WTC11 (cell line): ENCODE results near the gene UBAC2. TPM values are rescaled to one million over a fixed set of nuclear protein-coding genes. Genes with fewer than 3 reads are reported as not detected.

Source experiments
- ATAC-seq: fragments of 200-7000 bp; cut with Tn5 transposase; 2 replicates; pipeline ENCODE4 v1.10.0; 2021; ENCODE audit warnings: mild to moderate bottlenecking, moderate library complexity
- CTCF ChIA-PET: fragments of 300-600 bp; sonication (Branson Sonifier 250); formaldehyde crosslinking; loops from one replicate; lab custom pipeline; 2021; ENCODE audit warnings: antibody characterized with exemption; lab: Charles Lee
- POLR2A ChIA-PET: fragments of 350-600 bp; sonication (Branson Sonifier 250); formaldehyde crosslinking; loops from one replicate; lab custom pipeline; 2021; ENCODE audit warnings: antibody characterized with exemption; lab: Charles Lee
- DNase-seq: peaks from one replicate; pipeline ENCODE4 v3.0.0; 2021; ENCODE audit warnings: low spot score
- H3K27ac Mint-ChIP-seq: 2 replicates; pipeline ENCODE4 v1.8.0; 2021; ENCODE audit warnings: mixed read lengths
- H3K27me3 Mint-ChIP-seq: 2 replicates; pipeline ENCODE4 v1.8.0; 2021; ENCODE audit warnings: low read depth, mild to moderate bottlenecking, moderate library complexity, mixed read lengths
- H3K36me3 Mint-ChIP-seq: 2 replicates; pipeline ENCODE4 v1.8.0; 2021; ENCODE audit warnings: mixed read lengths
- H3K4me1 Mint-ChIP-seq: 2 replicates; pipeline ENCODE4 v1.8.0; 2022; ENCODE audit warnings: mixed read lengths
- H3K4me3 Mint-ChIP-seq: 2 replicates; pipeline ENCODE4 v1.8.0; 2021; ENCODE audit warnings: mild to moderate bottlenecking, moderate library complexity, mixed read lengths
- H3K9me3 Mint-ChIP-seq: 2 replicates; pipeline ENCODE4 v1.8.0; 2021; ENCODE audit warnings: mixed read lengths
- ARID4B ChIP-seq: sonication (generic); formaldehyde crosslinking; IDR thresholded peaks from 2 replicates; pipeline ENCODE4 v1.8.0; 2023; ENCODE audit warnings: missing genetic modification reagents, mild to moderate bottlenecking, borderline replicate concordance
- CBFB ChIP-seq: sonication (generic); formaldehyde crosslinking; IDR thresholded peaks from 2 replicates; pipeline ENCODE4 v1.8.1; 2022; ENCODE audit warnings: mild to moderate bottlenecking, low read depth, missing genetic modification reagents
- CREB1 ChIP-seq: sonication (generic); formaldehyde crosslinking; IDR thresholded peaks from 2 replicates; pipeline ENCODE4 v1.8.0; 2023; ENCODE audit warnings: mild to moderate bottlenecking, missing genetic modification reagents
- E2F1 ChIP-seq: sonication (generic); formaldehyde crosslinking; IDR thresholded peaks from 2 replicates; pipeline ENCODE4 v1.8.0; 2022; ENCODE audit warnings: mild to moderate bottlenecking, missing genetic modification reagents
- E2F5 ChIP-seq: sonication (generic); formaldehyde crosslinking; IDR thresholded peaks from 2 replicates; pipeline ENCODE4 v1.8.1; 2022; ENCODE audit warnings: mild to moderate bottlenecking, moderate library complexity, missing genetic modification reagents
- ETV6 ChIP-seq: sonication (generic); formaldehyde crosslinking; IDR thresholded peaks from 2 replicates; pipeline ENCODE4 v1.8.1; 2022; ENCODE audit warnings: mild to moderate bottlenecking, missing genetic modification reagents
- FOXJ3 ChIP-seq: sonication (generic); formaldehyde crosslinking; IDR thresholded peaks from 2 replicates; pipeline ENCODE4 v1.9.0; 2021; ENCODE audit warnings: missing genetic modification reagents, mild to moderate bottlenecking, borderline replicate concordance
- GRHL2 ChIP-seq: fragments of 250-450 bp; sonication (Bioruptor Pico); IDR thresholded peaks from 2 replicates; pipeline ENCODE4 v1.8.0; 2022; ENCODE audit warnings: mild to moderate bottlenecking, moderate library complexity; ENCODE audit not compliant: insufficient replicate concordance, severe bottlenecking
- MLX ChIP-seq: sonication (generic); formaldehyde crosslinking; IDR thresholded peaks from 2 replicates; pipeline ENCODE4 v1.8.1; 2023; ENCODE audit warnings: mild to moderate bottlenecking, missing genetic modification reagents, moderate library complexity
- MYBL2 ChIP-seq: sonication (generic); formaldehyde crosslinking; IDR thresholded peaks from 2 replicates; pipeline ENCODE4 v1.8.1; 2023; ENCODE audit warnings: mild to moderate bottlenecking, moderate library complexity, missing genetic modification reagents
- NFE2L1 ChIP-seq: sonication (generic); formaldehyde crosslinking; IDR thresholded peaks from 2 replicates; pipeline ENCODE4 v1.8.1; 2023; ENCODE audit warnings: missing genetic modification reagents
- NR1H2 ChIP-seq: sonication (generic); formaldehyde crosslinking; IDR thresholded peaks from 2 replicates; pipeline ENCODE4 v1.9.0; 2021; ENCODE audit warnings: mild to moderate bottlenecking, moderate library complexity, missing genetic modification reagents
- OVOL2 ChIP-seq: fragments of 250-450 bp; sonication (Bioruptor Pico); IDR thresholded peaks from 2 replicates; pipeline ENCODE4 v1.9.0; 2021; ENCODE audit warnings: mild to moderate bottlenecking, borderline replicate concordance
- PRRX2 ChIP-seq: fragments of 250-450 bp; sonication (Bioruptor Pico); IDR thresholded peaks from 2 replicates; pipeline ENCODE4 v1.8.0; 2021; ENCODE audit warnings: mild to moderate bottlenecking
- RORB ChIP-seq: fragments of 250-450 bp; sonication (Bioruptor Pico); IDR thresholded peaks from 2 replicates; pipeline ENCODE4 v1.9.0; 2021; ENCODE audit warnings: mild to moderate bottlenecking
- SMAD3 ChIP-seq: sonication (generic); formaldehyde crosslinking; IDR thresholded peaks from 2 replicates; pipeline ENCODE4 v1.8.0; 2022; ENCODE audit warnings: missing genetic modification reagents, mild to moderate bottlenecking, borderline replicate concordance
- SMAD4 ChIP-seq: sonication (generic); formaldehyde crosslinking; IDR thresholded peaks from 2 replicates; pipeline ENCODE4 v1.8.0; 2022; ENCODE audit warnings: mild to moderate bottlenecking, missing genetic modification reagents
- SOX15 ChIP-seq: fragments of 250-450 bp; sonication (Bioruptor Pico); IDR thresholded peaks from 2 replicates; pipeline ENCODE4 v1.9.0; 2021; ENCODE audit warnings: mild to moderate bottlenecking
- STAT6 ChIP-seq: sonication (generic); formaldehyde crosslinking; conservative IDR thresholded peaks from 2 replicates; pipeline ENCODE4 v1.8.1; 2023; ENCODE audit warnings: mild to moderate bottlenecking, low read depth, missing genetic modification reagents, moderate library complexity
- TCF7 ChIP-seq: sonication (generic); formaldehyde crosslinking; IDR thresholded peaks from 2 replicates; pipeline ENCODE4 v1.8.0; 2022; ENCODE audit warnings: mild to moderate bottlenecking, low read depth, missing genetic modification reagents, moderate library complexity
- TP53 ChIP-seq: sonication (generic); formaldehyde crosslinking; IDR thresholded peaks from 2 replicates; pipeline ENCODE4 v1.8.1; 2023; ENCODE audit warnings: mild to moderate bottlenecking, missing genetic modification reagents
- ZMAT4 ChIP-seq: fragments of 250-450 bp; sonication (Bioruptor Pico); IDR thresholded peaks from 2 replicates; pipeline ENCODE4 v1.9.0; 2021; ENCODE audit warnings: mild to moderate bottlenecking
- ZNF263 ChIP-seq: sonication (generic); formaldehyde crosslinking; IDR thresholded peaks from 2 replicates; pipeline ENCODE4 v1.8.1; 2022; ENCODE audit warnings: low read depth, mild to moderate bottlenecking, moderate library complexity, missing genetic modification reagents
- ZNF317 ChIP-seq: sonication (generic); formaldehyde crosslinking; IDR thresholded peaks from 2 replicates; pipeline ENCODE4 v1.8.1; 2023; ENCODE audit warnings: low read depth, mild to moderate bottlenecking, moderate library complexity, missing genetic modification reagents, borderline replicate concordance
- ZNF423 ChIP-seq: fragments of 250-450 bp; sonication (Bioruptor Pico); IDR thresholded peaks from 2 replicates; pipeline ENCODE4 v2.1.2; 2022; ENCODE audit warnings: mild to moderate bottlenecking, moderate library complexity
- ZNF671 ChIP-seq: fragments of 250-450 bp; sonication (Bioruptor Pico); IDR thresholded peaks from 2 replicates; pipeline ENCODE4 v1.8.0; 2021; ENCODE audit warnings: mild to moderate bottlenecking
- total RNA-seq: library from RNA; stranded (reverse); gene quantifications from 3 replicates; pipeline ENCODE4 v1.2.3, GENCODE V29; 2021

UBAC2 gene
- total RNA-seq, 1 experiment from 2014 or later, result 64.7 TPM

- H3K27ac Mint-ChIP-seq, result no peak overlapping the region
- no peaks in the 10 kb centered on the region for H3K9me3 Mint-ChIP-seq
- CTCF ChIA-PET, result interaction anchor here (1.4 kb wide), 1 partner anchor 38 kb away, joined by 3 read pairs; no protein-coding TSS in a partner anchor
- H3K4me3 Mint-ChIP-seq, result no peak overlapping the region
- DNase-seq (no peak), ATAC-seq (no peak)
- H3K4me1 Mint-ChIP-seq, result peaks cover 12% of the 10 kb centered on the region
- peaks cover 5% of the 10 kb centered on the region for H3K36me3 Mint-ChIP-seq
- TF ChIP-seq ETV6, result no peak
- no peak for TF ChIP-seq MLX (CRISPR knock-in tag)
- TF ChIP-seq CREB1, result no peak
- no peak for TF ChIP-seq ZNF423 (CRISPR knock-in tag)
- TF ChIP-seq ARID4B (CRISPR knock-in tag), result no peak
- no peak for TF ChIP-seq NFE2L1
- no peak for TF ChIP-seq SMAD3 (CRISPR knock-in tag)
- no peak for TF ChIP-seq SMAD4
- no peak for TF ChIP-seq RORB (CRISPR knock-in tag)
- TF ChIP-seq GRHL2 (CRISPR knock-in tag), result no peak
- no peak for TF ChIP-seq OVOL2 (CRISPR knock-in tag)
- no peak for TF ChIP-seq FOXJ3 (CRISPR knock-in tag)
- no peak for TF ChIP-seq E2F5 (CRISPR knock-in tag)
- no peak for TF ChIP-seq MYBL2 (CRISPR knock-in tag)
- no peak for TF ChIP-seq ZNF317 (CRISPR knock-in tag)
- no peak for TF ChIP-seq STAT6 (CRISPR knock-in tag)
- POLR2A ChIA-PET, result no interaction called here
- no peaks in the 10 kb centered on the region for H3K27me3 Mint-ChIP-seq
These were observed 103.3 kb downstream of the UBAC2 start for GRCh38 chr13:99303863-99304521.

GRCh38 chr13:99304541-99304940, 103.9 kb downstream of the UBAC2 start:
- ChIA-PET CTCF (interaction anchor here (1.4 kb wide), 1 partner anchor 39 kb away, joined by 3 read pairs; no protein-coding TSS in a partner anchor), POLR2A (no interaction called here)
- no peak for ATAC-seq
- no peak overlapping the region for H3K27ac Mint-ChIP-seq
- H3K9me3 Mint-ChIP-seq, result no peaks in the 10 kb centered on the region
- peaks cover 10% of the 10 kb centered on the region for H3K4me1 Mint-ChIP-seq
- DNase-seq, result no peak
- H3K27me3 Mint-ChIP-seq, result no peaks in the 10 kb centered on the region
- no peak overlapping the region for H3K4me3 Mint-ChIP-seq
- H3K36me3 Mint-ChIP-seq, result peaks cover 5% of the 10 kb centered on the region
- no peak for TF ChIP-seq ZMAT4
- no peak for TF ChIP-seq CBFB
- TF ChIP-seq ZNF671 (CRISPR knock-in tag), result no peak
- TF ChIP-seq ZNF263 (CRISPR knock-in tag), result no peak
- TF ChIP-seq TP53, result no peak
- no peak for TF ChIP-seq E2F1 (CRISPR knock-in tag)
- no peak for TF ChIP-seq NR1H2 (CRISPR knock-in tag)
- no peak for TF ChIP-seq PRRX2
- TF ChIP-seq SOX15, result no peak
- TF ChIP-seq CREB1, result no peak
- TF ChIP-seq TCF7 (CRISPR knock-in tag), result no peak
